ENCODE data around the gene ROBO1. TPM values are rescaled to one million over a fixed set of nuclear protein-coding genes. Genes with fewer than 3 reads are reported as not detected.

Gene ROBO1
- total RNA-seq, 1 donor from 2014 or later = 10.8 TPM

- ATAC-seq = no peak
- intact Hi-C loops (cut with DNase I) = loop anchor here (2.0 to 5.0 kb wide), 2 partner anchors 373 to 703 kb away; no protein-coding TSS in a partner anchor
- DNase-seq (ENCODE audit: missing footprints) = no peak
Observed at GRCh38 chr3:78659386-78659987, 1108.3 kb downstream of the ROBO1 start.

GRCh38 chr3:78647726-78648125 lies 1120.1 kb downstream of the ROBO1 start:
- no peak for DNase-seq (ENCODE audit: missing footprints)
- ATAC-seq = no peak
- intact Hi-C loops (cut with DNase I) = loop anchor here (10.0 kb wide), 1 partner anchor 1393 kb away; no protein-coding TSS in a partner anchor

- intact Hi-C loops (cut with DNase I) = loop anchor here (10.0 kb wide), 1 partner anchor 1391 kb away; no protein-coding TSS in a partner anchor
- DNase-seq (ENCODE audit: missing footprints) (no peak), ATAC-seq (no peak)
Observed at GRCh38 chr3:78645628-78646310, 1122.0 kb downstream of the ROBO1 start.

- intact Hi-C loops (cut with DNase I) = loop anchor here (5.0 to 10.0 kb wide), 2 partner anchors 1390 to 1608 kb away; no protein-coding TSS in a partner anchor
- ATAC-seq (no peak), DNase-seq (ENCODE audit: missing footprints) (no peak)
Observed at GRCh38 chr3:78644847-78645246, 1123.0 kb downstream of the ROBO1 start.

GRCh38 chr3:78642226-78643035 lies 1125.4 kb downstream of the ROBO1 start:
- no peak for ATAC-seq
- no peak for DNase-seq (ENCODE audit: missing footprints)
- intact Hi-C loops (cut with DNase I) = loop anchor here (5.0 to 10.0 kb wide), 2 partner anchors 1388 to 1605 kb away; no protein-coding TSS in a partner anchor

GRCh38 chr3:78641703-78642102 lies 1126.1 kb downstream of the ROBO1 start:
- ATAC-seq (no peak), DNase-seq (ENCODE audit: missing footprints) (no peak)
- intact Hi-C loops (cut with DNase I) = loop anchor here (5.0 to 10.0 kb wide), 2 partner anchors 1387 to 1604 kb away; no protein-coding TSS in a partner anchor

GRCh38 chr3:78634316-78634715 lies 1133.5 kb downstream of the ROBO1 start:
- ATAC-seq (no peak), DNase-seq (ENCODE audit: missing footprints) (no peak)
- intact Hi-C loops (cut with DNase I) = no loop called here

- ATAC-seq = no peak
- DNase-seq (ENCODE audit: missing footprints) = no peak
- intact Hi-C loops (cut with DNase I) = no loop called here
Observed at GRCh38 chr3:78633626-78634025, 1134.2 kb downstream of the ROBO1 start.

GRCh38 chr3:78632925-78633553 lies 1134.8 kb downstream of the ROBO1 start:
- DNase-seq (ENCODE audit: missing footprints) = no peak
- intact Hi-C loops (cut with DNase I) = no loop called here
- no peak for ATAC-seq

- intact Hi-C loops (cut with DNase I) = no loop called here
- ATAC-seq = no peak
- DNase-seq (ENCODE audit: missing footprints) = no peak
Observed at GRCh38 chr3:78629544-78629943, 1138.3 kb downstream of the ROBO1 start.

- ATAC-seq = no peak
- DNase-seq (ENCODE audit: missing footprints) = no peak
- intact Hi-C loops (cut with DNase I) = no loop called here
Observed at GRCh38 chr3:78621061-78621716, 1146.6 kb downstream of the ROBO1 start.

- intact Hi-C loops (cut with DNase I) = no loop called here
- ATAC-seq = no peak
- DNase-seq (ENCODE audit: missing footprints) = no peak
Observed at GRCh38 chr3:78614486-78614885, 1153.3 kb downstream of the ROBO1 start.

- ATAC-seq (no peak), DNase-seq (ENCODE audit: missing footprints) (no peak)
- intact Hi-C loops (cut with DNase I) = no loop called here
Observed at GRCh38 chr3:78613421-78613879, 1154.3 kb downstream of the ROBO1 start.

GRCh38 chr3:78611278-78611677 lies 1156.5 kb downstream of the ROBO1 start:
- no peak for ATAC-seq
- intact Hi-C loops (cut with DNase I) = no loop called here

GRCh38 chr3:78610462-78611125 lies 1157.2 kb downstream of the ROBO1 start:
- intact Hi-C loops (cut with DNase I) = no loop called here
- DNase-seq (ENCODE audit: missing footprints) (no peak), ATAC-seq (no peak)

More at GRCh38 chr3:78611278-78611677, 1156.5 kb downstream of the ROBO1 start:
- no peak for DNase-seq (ENCODE audit: missing footprints)

- intact Hi-C loops (cut with DNase I) = no loop called here
- DNase-seq (ENCODE audit: missing footprints) (no peak), ATAC-seq (no peak)
Observed at GRCh38 chr3:78606756-78607155, 1161.0 kb downstream of the ROBO1 start.

- ATAC-seq (no peak), DNase-seq (ENCODE audit: missing footprints) (no peak)
- intact Hi-C loops (cut with DNase I) = no loop called here
Observed at GRCh38 chr3:78605178-78605577, 1162.6 kb downstream of the ROBO1 start.

- intact Hi-C loops (cut with DNase I) = no loop called here
- ATAC-seq = no peak
- DNase-seq (ENCODE audit: missing footprints) = no peak
Observed at GRCh38 chr3:78604341-78604740, 1163.5 kb downstream of the ROBO1 start.

All from Right ventricle myocardium inferior (tissue), 1 donor.